ENCODE data around the gene PSENEN. TPM values are rescaled to one million over a fixed set of nuclear protein-coding genes. Genes with fewer than 3 reads are reported as not detected.

PSENEN gene
- total RNA-seq, 3 donors from 2014 or later, result 56.7 to 92.1 (median 90.2) TPM

DNA sequence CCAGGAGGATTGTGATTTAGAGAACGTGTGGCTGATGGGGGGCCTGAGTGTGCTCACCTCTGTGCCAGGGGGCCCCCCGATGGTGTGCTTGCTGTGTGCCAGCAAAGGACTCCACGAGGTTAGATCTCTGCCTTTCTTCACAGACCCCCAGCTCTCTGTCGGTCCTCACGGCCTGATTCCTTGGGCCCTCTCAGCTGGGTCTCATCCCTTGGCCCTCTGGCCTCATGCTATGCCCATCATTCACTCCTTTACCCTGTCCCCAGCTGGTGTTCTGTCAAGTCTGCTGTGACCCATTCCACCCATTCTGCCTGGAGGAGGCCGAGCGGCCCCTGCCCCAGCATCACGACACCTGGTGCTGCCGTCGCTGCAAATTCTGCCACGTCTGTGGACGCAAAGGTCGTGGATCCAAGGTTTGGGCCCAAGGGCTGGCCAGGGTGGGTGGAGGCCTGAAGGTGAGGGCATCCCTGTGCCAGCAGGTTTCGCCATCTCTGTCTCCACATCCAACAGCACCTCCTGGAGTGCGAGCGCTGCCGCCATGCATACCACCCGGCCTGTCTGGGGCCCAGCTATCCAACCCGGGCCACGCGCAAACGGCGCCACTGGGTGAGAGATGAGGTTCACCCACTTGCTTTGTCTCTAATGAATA, 20.1 kb upstream of the PSENEN start:
- DNase-seq (no peak), ATAC-seq (no peak)
- intact Hi-C loops (cut with DNase I, micrococcal nuclease), result no loop called here
- H3K4me1 ChIP-seq (ENCODE audit: low read depth), result no peaks in the 10 kb centered on the region
- H3K9me3 ChIP-seq, result no peaks in the 10 kb centered on the region
- TF ChIP-seq, protein P1, sequence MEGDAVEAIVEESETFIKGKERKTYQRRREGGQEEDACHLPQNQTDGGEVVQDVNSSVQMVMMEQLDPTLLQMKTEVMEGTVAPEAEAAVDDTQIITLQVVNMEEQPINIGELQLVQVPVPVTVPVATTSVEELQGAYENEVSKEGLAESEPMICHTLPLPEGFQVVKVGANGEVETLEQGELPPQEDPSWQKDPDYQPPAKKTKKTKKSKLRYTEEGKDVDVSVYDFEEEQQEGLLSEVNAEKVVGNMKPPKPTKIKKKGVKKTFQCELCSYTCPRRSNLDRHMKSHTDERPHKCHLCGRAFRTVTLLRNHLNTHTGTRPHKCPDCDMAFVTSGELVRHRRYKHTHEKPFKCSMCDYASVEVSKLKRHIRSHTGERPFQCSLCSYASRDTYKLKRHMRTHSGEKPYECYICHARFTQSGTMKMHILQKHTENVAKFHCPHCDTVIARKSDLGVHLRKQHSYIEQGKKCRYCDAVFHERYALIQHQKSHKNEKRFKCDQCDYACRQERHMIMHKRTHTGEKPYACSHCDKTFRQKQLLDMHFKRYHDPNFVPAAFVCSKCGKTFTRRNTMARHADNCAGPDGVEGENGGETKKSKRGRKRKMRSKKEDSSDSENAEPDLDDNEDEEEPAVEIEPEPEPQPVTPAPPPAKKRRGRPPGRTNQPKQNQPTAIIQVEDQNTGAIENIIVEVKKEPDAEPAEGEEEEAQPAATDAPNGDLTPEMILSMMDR (IDR thresholded peaks at IDR 0.05), result no peak
- H3K4me3 ChIP-seq, result no peak overlapping the region
- H3K36me3 ChIP-seq (ENCODE audit: low read depth), result peaks cover 46% of the 10 kb centered on the region

DNA sequence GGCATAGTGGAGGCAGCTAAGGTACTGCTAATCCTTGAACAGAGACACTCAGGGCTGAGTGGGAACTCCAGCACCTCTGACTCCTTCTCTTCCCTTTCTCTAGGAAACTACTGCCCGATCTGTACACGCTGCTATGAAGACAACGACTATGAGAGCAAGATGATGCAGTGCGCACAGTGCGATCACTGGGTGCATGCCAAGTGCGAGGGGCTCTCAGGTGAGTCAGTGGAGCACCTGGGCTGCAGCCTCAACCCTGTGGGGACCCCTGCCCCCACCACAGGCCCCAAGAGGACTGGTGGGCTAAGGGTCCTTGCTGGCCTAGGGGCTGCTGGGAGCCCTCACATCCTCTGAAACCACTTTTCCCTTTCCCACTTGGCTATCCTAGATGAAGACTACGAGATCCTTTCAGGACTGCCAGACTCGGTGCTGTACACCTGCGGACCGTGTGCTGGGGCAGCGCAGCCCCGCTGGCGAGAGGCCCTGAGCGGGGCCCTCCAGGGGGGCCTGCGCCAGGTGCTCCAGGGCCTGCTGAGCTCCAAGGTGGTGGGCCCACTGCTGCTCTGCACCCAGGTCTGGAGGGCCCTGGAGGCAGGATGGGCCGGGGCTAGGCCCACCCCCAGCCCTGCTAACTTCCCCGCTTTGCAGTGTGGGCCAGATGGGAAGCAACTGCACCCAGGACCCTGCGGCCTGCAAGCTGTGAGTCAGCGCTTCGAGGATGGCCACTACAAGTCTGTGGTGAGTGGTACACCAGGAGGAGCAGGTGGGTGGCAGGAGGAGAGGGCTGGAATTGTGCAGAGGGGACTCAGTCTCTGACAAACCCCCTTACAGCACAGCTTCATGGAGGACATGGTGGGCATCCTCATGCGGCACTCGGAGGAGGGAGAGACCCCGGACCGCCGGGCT, 18.1 kb upstream of the PSENEN start:
- Histone ChIP-seq H3K36me3 (ENCODE audit: low read depth) (peaks cover 50% of the 10 kb centered on the region), H3K9me3 (no peaks in the 10 kb centered on the region), H3K4me1 (ENCODE audit: low read depth) (no peaks in the 10 kb centered on the region), H3K4me3 (no peak overlapping the region)
- no peak for ATAC-seq
- no peak for DNase-seq
- intact Hi-C loops (cut with DNase I, micrococcal nuclease), result no loop called here
- TF ChIP-seq, protein P1 (IDR thresholded peaks at IDR 0.05), result no peak

DNA sequence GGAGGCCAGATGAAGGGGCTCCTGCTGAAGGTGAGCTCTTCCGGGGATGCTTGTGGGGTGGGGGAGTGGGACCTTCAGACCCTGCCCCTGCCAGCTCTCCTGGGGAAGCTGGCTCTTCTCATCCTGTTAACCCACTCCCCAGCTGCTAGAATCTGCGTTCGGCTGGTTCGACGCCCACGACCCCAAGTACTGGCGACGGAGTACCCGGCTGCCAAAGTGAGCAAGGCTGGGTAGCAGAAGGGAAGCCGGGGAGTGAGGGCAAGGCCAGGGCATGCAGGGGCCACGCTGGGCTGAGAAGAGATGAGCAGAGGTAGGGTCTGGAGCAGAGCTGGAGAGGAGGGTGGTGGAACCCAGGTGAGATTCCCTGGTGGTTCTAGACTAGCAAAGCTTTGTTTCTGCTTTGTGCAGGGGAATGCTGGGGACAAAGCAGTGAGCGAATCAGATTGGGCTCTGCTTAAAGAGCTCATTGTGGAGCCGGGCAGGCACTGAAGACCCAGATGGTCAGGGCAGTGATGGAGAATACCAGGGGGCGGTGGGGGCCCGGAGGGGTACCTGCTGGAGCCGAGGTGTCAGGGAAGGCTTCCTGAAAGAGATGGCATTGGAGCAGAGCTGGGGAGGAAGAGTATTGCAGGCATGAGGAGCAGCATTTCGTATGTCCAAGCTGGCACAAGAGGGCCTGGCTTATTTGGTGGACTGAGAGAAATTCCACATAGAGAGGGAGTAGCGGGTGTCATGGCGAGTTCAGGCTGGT, 17.3 kb upstream of the PSENEN start:
- no peak overlapping the region for H3K4me3 ChIP-seq
- ATAC-seq, result no peak
- no peak for DNase-seq
- no peaks in the 10 kb centered on the region for H3K4me1 ChIP-seq (ENCODE audit: low read depth)
- H3K9me3 ChIP-seq, result no peaks in the 10 kb centered on the region
- TF ChIP-seq, protein P1 (IDR thresholded peaks at IDR 0.05), result no peak
- H3K36me3 ChIP-seq (ENCODE audit: low read depth), result peaks cover 45% of the 10 kb centered on the region
- intact Hi-C loops (cut with DNase I, micrococcal nuclease), result no loop called here

DNA sequence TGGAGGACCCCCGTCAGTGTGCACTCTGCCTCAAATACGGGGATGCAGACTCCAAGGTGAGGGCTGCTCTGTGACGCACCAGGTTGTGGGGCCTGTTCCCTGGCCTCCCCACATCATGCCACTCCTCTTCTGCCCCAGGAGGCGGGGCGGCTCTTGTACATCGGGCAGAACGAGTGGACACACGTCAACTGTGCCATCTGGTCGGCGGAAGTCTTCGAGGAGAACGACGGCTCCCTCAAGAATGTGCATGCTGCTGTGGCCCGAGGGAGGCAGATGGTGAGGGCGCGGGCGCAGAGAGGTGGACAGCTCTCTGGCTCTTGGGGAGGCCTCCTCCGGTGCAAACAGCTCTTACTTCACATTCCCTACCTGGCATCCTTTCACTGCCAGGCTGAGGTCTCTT, 16.4 kb upstream of the PSENEN start:
- no peak for DNase-seq
- Histone ChIP-seq H3K36me3 (ENCODE audit: low read depth) (peaks cover 39% of the 10 kb centered on the region), H3K9me3 (no peaks in the 10 kb centered on the region), H3K4me3 (no peak overlapping the region), H3K4me1 (ENCODE audit: low read depth) (no peaks in the 10 kb centered on the region)
- TF ChIP-seq, protein P1 (IDR thresholded peaks at IDR 0.05), result no peak
- intact Hi-C loops (cut with DNase I, micrococcal nuclease), result no loop called here
- ATAC-seq, result no peak

DNA sequence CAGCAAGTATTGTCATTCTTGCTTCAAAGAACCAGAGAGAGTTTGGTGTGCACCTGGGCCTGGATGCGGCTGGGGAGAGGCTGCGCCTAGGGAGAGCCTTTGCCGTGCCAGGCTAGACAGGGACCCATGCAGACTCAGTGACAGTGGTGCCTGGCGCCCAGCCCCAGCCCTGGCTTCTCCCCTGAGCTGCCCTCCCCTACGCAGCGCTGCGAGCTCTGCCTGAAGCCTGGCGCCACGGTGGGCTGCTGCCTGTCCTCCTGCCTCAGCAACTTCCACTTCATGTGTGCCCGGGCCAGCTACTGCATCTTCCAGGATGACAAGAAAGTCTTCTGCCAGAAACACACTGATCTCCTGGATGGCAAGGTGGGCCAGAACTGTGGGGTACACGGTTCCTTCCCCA, 15.7 kb upstream of the PSENEN start:
- no peak for DNase-seq
- TF ChIP-seq, protein P1 (IDR thresholded peaks at IDR 0.05), result no peak

More for the DNA sequence above, 15.7 kb upstream of the PSENEN start:
- Histone ChIP-seq H3K36me3 (ENCODE audit: low read depth) (peaks cover 33% of the 10 kb centered on the region), H3K4me1 (ENCODE audit: low read depth) (no peaks in the 10 kb centered on the region), H3K9me3 (no peaks in the 10 kb centered on the region), H3K4me3 (no peak overlapping the region)
- no peak for ATAC-seq
- intact Hi-C loops (cut with DNase I, micrococcal nuclease), result no loop called here
